GM19025 (cell line): ENCODE results near the gene IFIT3.

Source experiments
- ATAC-seq: cut with Tn5 transposase; IDR thresholded peaks from one replicate; pipeline ENCODE4 v1.9.1; 2021; ENCODE audit warnings: mild to moderate bottlenecking, low read depth, moderate library complexity; ENCODE audit not compliant: unreplicated experiment

Gene IFIT3

DNA sequence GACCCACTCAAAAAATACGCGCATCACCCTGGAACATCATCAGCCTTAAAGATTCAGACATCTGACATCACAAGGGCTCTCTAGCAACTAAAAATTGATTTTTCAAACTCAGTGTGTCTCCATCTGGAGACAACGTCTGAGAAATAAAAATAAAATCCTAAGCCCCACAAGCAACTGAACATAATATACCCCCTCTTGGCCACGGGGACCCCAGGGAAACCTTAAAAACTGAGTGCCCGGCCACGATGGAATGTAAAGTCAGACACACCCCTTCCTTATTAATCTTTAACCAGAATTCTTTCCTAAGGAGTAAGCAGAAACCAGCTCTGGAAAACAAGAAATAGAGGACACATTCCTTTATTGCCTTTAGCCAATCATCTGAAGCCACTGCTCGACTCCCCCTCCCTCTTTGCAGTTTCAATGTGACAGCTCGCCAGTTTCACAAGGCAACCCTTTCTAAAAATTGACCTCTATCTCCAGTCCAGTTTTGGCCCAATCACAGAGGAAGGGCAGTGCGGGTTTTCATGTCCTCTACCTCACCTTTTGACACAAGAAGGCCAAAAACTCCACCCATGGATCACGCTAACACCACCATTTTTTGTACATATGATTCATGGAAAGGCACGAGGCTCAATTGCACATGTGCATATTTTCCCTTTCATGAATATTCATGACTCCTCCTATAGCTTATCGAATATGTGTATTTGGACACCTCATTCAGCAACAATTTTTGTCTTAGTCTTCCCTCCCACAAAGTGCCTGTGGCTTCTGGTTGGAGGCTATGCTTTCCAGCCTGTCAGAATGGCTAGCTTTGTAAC lies 24.2 kb downstream of the IFIT3 start:
- ATAC-seq: no peak

DNA sequence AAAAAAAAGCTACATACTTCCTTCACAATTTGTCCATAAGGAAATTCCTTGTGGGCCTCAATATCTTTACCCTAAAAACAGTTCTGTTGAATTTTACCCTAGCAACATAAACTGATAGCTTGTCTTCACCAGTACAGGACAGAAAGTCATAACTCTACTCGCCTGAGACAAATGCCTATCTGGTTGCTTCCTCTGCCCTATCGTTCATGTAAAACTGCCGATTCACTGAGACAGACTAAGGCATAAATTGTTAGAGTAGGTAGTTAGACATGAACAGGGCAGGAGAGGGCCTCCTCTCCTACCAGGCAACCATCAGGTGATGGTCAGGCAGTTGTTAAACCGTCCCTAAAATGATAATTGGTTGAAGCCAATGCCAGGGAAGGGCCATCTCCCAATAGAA lies 25.0 kb downstream of the IFIT3 start:
- no peak for ATAC-seq

DNA sequence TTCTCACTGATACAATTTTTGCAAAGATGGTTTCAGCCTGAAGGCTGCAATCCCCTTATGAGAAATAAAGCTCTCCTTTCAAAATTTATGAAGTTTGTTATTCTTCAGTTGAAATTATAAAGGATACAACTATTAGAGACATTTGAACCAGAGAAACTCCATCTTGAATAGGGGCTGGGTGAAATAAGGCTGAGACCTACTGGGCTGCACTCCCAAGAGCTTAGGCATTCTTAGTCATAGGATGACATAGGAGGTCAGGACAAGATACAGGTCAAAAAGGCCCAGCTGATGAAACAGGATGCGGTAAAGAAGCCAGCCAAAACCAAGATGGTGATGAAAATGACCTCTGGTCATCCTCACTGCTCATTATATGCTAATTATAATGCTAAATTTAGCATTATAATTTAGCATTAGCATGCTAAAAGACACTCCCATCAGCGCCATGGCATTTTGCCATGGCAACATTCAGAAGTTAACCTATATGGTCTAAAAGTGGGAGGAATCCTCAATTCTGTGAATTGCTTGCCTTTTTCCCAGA lies 27.7 kb downstream of the IFIT3 start:
- ATAC-seq: no peak

DNA sequence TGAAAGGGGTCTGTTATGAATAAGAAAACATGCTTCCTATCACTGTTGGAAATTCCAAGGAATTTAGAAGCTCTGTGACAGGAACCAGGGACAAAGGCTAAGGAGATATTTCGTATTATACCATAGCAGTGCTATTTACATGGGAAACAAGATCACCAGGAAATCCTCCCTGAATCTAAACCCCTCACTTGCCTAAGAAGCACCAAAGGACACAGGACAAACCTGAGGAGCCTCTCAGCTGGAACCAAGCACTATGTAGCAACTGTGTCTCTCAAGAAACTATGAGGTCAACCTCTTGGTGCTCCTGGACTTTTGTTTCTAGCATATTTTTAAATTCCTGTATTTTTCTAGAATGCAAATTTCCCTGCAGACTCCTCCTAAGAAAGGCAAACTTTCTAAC lies 29.3 kb downstream of the IFIT3 start:
- no peak for ATAC-seq

DNA sequence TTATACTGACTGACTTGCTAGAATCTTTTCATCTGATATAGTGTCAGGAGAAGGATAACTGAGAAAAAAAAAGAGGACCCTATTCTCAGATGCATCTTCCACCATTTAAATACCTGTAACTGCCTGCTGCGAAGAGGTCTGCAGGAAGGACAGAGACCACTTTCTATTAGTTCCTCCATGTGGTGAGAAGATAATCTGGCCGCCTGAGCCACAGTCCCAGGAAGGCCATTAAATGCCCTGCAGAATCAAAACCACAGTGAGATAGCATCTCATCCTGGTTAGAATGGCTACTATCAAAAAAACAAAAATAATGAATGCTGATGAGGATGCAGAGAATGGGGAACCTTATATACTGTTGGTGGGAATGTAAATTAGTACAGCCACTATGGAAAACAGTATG lies 30.2 kb downstream of the IFIT3 start:
- no peak for ATAC-seq

DNA sequence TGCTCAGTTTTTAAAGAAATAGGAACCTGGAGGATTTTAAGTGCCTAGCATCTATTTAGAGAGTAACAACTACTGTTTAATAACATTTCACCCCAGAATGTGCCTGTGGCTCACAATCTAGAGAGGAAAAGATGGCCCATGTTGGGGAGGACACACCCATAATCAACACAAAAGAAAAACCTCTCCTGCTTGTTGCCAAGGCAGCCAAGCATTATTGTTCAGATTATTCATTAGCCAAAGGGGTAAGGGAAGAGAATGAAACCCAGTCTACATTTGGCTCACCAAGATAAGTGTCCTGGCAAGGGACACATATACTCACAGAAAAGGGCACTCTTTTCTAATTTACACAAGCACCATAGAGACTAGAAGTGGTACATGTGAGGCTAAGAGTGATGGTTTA lies 32.4 kb downstream of the IFIT3 start:
- no peak for ATAC-seq

DNA sequence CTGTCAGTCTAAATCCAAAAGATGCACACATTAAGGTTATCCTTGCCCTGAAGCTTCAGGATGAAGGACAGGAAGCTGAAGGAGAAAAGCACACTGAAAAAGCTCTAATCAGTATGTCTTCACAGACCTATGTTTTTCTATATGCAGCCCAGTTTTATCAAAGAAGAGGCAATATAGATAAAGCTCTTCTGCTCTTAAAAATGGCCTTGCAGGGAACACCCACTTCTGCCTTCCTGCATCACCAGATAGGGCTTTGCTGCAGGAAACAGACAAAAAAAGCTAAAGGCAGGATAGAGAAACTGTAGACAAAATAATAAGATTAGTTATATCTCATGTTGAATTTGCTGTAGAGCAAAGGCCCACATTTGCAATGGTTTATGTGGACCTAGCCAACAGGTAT lies 35.1 kb downstream of the IFIT3 start:
- no peak for ATAC-seq

DNA sequence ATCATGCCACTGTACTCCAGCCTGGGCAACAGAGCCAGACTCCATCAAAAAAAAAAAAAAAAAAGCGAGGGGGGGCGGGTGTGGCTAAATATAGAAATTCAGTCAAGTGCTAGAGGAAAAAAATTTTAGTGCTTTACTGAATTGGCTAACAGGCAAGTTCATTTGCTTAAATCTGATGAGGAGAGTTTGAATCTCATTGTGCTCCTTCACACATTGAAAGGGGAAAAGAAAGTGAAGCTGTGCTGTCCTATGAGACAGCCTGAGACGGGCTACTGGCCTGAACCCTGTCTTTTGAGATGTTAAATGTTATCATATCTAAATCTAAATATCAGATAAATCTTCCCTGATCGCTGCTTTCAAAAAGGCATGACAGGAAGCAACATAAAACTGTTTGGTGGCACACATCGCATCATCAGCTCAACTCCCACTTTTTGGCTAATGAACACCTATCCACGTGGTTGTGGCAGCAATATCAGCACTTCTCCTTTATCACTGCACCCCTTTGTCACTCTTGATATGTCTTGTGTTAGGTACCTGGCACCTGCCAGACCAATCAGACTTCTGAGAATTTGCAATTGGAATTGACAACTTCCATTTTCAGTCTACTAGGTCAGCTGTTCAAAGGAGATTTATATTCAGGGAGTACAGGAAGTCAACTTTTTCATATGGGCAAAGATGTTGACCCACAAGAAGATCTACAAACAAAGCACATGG lies 36.1 kb downstream of the IFIT3 start:
- peak; percentile 38 for ATAC-seq

DNA sequence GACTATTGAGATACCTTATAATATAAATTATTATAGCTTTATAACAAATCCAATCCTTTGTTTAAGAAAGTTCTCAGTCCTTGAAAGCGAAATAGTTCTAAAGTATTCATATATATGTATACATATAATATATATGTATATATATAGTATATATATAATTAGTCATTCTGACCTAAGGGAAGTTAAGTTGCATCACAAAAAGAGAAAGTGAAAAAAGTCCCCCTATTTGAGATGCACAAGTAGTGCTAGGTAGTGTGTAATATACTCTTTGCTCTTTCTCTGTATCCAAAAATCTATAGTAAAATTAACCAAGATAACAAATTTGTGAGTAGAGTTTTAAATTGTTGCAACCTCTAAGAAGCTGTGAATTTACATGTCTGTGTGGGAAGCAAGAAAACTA lies 36.7 kb downstream of the IFIT3 start:
- ATAC-seq: no peak

DNA sequence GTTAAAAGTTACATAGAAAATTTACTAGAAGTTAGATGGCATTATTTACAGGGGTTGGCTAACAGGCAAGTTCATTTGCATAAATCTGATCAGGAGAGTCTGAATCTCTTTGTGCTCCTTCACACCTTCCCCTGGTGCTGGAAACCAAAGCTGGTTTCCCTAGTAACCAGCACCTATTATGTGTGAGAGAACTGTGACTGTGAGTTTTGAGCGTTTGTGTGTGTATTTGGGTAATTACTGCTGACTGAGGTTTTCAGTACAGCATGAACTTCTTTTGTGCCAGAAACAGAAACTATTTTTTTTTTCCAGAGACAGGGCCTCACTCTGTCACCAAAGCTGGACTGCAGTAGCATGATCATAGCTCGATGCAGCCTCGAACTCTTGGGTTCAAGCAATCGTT lies 39.7 kb downstream of the IFIT3 start:
- ATAC-seq: peak; percentile 68

DNA sequence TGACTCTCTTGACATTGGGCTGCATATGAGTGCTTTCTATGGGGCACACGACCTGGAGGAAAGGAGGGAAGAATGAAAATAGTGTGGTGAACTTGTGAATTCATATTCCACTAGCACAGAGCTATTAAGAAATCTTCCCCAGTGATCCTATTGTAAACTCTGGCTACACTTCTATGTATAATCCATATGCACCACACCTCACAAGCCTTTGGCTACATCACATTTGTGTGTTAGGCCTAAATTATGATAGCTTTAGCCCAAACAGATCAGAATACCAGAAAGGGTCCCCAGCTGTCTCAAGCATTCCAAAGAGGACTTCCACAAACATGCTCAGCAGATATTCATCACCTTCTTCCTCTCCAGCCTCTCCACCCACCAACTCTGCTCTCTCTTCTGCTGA lies 40.3 kb downstream of the IFIT3 start:
- no peak for ATAC-seq

DNA sequence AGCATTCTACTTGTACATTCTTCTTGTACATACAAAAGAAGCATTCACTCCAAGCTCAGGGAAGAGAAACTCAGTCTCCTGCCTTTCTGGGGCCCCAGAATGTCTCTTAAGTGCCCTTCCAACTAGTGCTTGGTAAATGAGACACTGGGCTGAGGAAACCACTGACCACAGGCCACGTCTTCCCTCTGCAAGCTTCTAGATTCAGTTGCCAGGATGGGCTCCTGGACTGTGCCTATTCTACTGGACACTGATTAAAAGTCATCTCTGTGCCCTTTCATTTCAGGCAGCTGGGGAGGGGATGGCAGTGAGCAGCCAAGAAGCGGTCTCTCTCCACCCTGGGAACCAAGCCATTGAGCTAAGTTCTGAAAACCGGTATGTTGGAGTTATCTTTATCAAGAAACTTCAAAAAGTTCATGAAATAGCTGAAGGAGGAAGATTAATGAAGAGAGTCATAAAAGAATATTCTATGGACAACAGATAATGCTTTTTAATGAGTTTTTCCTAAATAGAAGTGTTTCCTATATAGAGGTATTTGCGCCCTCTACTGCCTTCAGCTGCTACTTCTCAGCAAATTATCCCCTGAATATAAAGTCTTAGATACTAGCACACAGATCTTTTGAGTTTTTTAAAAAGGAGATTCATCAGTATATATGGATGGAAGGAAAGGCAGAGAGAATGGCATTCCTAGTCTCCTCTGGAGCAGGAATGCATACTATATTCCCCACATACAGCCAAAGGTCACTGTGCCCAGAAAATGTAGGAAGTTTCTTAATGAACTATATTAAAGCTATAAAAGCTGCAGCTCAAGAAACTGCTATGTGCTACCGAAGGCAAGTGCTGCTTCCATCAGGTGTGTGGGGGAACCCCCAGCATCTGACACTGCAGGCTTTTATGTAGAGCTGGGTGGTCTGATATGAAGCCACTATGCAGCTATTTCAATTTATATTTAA lies 41.6 kb downstream of the IFIT3 start:
- ATAC-seq: no peak

DNA sequence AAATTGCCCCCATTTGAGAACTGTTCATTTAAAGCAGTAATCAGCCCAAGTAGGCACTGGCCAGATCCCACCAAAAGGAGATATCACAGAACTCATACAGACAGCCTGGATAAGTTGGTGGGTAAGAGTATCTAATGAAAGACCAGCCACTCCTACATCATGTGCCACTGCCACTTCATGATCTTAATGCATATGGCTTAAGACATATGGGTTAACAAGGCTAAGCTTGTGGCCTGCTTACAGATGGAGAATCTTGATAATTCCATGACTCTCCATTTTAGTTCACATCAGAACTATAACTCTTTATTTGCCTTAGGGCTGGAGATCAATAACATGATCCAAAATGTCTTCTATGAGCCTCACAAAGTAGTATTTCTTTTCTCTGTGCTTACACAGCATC lies 43.3 kb downstream of the IFIT3 start:
- ATAC-seq: no peak

DNA sequence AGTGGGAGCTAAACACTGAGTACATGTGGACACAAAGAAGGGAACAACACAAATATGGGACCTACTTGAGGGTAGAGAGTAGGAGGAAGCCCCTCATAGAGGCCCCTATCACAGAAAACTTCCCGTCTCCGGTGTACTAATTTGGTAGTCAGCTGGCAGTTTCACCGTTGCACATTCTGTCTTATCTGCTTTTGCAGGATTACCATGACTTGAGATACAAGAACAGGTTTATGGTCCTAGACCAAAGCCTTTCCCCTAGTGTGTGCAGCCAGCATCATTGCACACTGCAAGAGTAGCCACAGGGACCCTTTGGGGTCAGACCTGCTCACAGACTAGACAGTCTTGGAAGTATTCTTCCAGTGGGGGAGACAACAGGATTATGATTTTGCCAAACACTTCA lies 44.2 kb downstream of the IFIT3 start:
- ATAC-seq: no peak

DNA sequence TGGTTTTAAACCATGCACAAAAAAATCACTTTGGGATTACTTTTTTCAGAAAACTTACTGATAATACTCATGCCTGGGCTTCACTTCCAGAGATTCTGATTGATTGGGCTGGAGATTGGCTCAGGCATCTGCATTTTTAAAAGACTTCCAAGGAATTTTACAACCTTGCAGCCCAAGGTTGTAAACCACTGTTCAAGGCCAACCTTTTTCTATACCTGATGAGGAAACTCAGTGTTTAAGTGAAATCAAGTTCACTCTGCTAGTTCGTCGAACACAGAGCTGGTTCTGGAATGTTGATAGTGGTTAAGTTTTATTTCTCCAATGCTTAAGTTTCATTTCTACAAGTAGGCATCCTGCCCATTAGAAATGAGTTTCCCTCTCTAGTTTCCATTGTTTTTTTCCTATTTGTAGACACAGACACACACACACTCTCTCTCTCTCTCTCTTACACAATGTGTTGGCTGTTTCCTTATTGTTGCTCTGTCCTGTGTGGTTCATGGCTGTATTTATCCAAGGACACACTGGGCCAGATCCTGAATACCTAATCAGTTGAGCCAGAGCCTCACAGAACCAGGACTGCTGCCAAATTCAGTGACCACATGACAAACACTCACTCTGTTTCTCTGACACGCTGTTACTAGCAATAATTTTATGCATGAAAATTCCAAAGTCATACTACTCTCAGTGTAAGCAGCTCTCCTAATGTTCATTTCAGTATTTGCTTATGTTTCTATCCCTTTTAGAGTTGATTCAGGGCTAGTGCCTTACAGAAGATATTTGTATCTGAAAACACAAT lies 46.3 kb downstream of the IFIT3 start:
- no peak for ATAC-seq

DNA sequence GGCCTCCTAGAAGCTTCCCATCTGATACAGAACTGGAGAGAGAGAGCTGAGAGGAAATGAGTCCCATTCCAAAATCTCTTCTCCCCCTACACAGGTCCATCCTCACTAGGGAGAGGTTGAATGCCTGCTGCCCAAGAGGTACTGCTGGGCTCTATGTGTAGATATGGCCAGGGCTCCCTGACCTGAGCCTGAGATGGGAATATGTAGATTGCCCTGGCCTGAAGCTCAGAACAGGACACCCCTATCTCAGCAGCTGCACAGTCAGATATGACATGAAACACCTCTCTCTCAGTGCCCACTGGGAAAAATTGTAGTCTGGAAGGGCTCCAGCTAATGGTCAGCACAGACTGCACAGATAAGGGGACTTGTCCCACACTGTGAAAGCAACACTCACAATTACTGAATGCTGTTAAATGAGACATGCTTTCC lies 46.9 kb downstream of the IFIT3 start:
- ATAC-seq: no peak

DNA sequence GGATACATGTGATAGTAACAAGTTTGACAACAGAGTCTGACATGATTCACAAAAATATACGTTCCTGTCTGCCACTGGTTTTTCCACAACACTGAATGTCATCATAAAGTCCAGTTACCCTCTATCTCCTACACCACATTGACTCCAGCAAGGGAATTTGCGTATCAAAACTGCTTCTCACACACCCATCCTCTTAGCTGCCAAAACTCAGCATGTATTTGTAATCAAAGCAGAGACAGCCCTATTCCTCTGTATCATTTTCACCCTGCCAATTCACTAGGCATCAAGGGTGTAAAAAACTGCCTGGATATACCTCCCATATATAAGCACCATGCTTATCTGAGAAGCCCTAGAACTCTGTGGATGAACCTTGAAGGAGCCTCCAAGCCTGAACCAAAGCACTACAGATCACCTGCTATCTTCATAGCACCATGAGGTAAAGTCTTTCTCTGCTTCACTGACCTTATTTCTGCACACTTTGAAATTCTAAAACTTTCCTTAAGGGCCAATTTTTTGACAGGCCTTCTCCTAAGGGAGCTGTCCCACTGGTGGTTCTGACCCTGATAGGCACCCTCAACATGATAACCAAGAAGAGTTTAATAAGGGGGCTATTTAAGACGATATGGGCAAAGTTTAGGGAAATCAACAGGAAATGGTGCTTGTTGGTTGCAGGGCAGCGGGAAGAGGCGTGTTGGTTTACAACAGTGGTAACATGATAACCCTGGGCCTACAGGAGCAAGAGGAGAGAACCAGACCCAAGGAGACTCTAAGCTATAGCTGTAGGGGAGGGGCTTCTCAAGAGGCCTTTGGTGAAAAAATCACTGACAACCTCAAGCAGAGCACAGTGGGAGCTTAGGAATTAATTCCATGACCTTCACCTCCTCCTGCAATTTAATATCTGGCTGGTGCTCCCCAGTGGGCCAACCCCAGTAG lies 50.2 kb downstream of the IFIT3 start, which contains the start of gene IFIT1B:
Gene IFIT1B (plus strand): TSS at position 352 of the 933 bp plus-strand sequence. CDS start 80 bp downstream, at position 432.
- no peak for ATAC-seq

DNA sequence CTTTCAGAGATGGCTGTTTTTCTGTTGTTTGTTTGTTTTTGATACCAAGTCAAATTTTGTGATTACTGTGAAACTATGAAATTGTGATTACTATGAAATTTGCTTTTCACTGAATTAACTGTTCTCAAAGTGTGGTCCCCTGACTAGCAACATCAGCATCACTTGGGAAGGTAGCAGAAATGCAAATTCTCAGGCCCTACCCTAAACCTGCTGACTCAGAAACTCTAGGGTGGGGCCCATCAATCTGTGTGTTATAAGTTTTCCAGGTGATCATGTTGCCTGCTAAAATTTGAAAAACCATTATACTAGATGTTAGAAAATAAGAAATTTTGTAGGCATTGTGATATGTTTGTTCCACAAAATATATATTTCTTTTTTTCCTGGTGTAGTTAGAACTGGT lies 51.3 kb downstream of the IFIT3 start:
- no peak for ATAC-seq

DNA sequence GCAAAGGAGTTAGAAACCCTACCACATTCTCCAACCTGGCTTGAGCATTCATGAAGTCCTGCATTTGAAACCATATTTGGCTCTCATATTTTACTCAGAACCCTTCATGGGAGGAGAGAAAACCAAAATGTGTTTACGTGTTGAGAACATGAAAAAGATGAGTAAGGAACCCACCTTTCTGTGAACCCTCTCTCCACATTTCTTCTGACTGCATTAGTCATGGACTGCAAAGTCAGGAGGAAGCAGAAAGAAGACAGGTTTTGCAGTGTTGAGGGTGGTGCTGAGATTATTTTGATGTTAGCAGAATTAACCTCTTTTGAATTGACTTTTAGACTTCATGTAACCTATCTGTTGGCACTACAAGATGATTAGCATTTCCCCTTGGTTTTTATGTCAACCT lies 55.0 kb downstream of the IFIT3 start:
- no peak for ATAC-seq
